NCI-H1930 (cell line): Measurements from ENCODE around the gene TMEM19.
"Not testable (repeated sequence)": the region's sequence is repeated elsewhere in the genome, so short reads cannot be mapped to it uniquely, and the experiment has no call there.

Experiments used
- DNase-seq, 2 experiments: peaks; one replicate each; lab custom pipeline; 2025; lab: John Stamatoyannopoulos, UW

TMEM19 gene

GRCh38 chr12:71665090-71665463 is 20.8 kb upstream of the TMEM19 start:
- DNase-seq: no peak

DNA sequence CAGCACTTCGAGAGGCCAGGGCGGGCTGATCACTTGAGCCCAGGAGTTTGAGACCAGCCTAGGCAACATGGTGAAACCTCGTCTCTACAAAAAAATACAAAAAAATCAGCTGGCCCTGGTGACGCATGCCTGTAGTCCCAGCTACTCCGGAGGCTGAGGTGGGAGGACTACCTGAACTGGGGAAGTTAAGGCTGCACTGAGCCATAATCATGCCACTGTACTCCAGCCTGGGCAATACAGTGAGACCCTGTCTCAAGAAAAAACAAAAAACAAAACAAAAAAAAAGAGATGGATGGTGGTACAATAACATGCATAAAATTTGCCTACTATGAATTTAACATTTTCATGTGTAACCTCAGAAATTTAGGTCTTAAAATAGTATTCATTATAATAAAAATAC is 19.6 kb upstream of the TMEM19 start:
- DNase-seq: no peak

DNA sequence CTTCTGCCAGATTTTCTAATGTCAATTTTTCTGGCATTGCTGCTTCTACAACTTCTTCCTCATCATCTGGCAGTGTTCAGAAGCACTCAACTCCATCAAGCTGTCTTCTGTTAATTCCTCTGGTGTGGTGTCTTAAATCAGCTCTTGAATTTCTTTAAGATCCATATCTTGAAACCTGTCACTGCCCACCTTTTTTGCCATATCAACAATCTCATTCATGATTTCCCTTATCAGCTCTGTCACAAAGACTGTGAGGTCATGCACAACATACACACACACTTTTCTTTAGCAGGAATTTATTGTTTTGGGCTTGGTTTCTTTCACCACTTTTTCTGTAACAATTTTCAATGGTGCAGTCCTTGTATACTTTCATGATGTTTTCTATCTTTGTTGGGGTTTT is 14.6 kb upstream of the TMEM19 start:
- DNase-seq: no peak

- no peak for DNase-seq
Measured at GRCh38 chr12:71671816-71672215, 14.1 kb upstream of the TMEM19 start.

DNA sequence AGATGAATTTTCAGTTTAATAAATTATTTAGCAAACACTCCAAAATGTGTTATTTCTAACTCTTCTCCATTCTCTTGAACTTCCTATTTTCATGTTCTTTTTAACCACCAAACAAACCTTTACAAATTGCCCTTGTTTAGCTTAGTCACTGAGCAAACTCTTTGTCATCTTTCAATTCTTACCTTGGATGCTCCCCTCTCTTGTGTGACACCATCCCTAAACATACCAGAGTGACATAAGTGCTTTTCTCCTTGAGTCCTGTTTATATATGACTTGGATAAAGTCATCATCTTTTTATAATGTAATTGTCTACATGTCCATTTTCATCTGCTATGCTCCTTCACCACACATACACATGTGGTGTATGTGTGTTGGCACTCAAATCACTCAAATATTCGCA is 3.4 kb upstream of the TMEM19 start:
- no peak for DNase-seq

DNA sequence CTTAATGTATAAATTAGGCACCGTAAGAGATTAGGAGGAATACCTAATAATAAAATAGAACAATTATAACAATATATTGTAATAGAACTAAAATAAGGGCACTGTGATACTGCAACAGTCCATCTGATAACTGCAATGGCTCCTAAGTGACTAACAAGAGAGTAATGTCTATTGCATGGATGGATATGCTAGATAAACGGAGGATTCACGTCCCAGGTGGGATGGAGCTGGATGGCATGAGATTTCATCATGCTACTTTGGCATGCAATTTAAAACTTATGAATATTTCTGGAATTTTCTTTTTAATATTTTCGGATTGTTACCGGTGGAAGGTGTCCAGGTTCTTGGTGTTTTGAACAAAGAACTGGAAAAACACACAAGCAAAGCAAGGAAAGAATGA is 2.2 kb upstream of the TMEM19 start:
- no peak for DNase-seq

- no peak for DNase-seq
Measured at GRCh38 chr12:71684081-71684480, 1.8 kb upstream of the TMEM19 start.

GRCh38 chr12:71685312-71685906 is 473 bp upstream of the TMEM19 start:
- no peak for DNase-seq

- no peak for DNase-seq
Measured at GRCh38 chr12:71686658-71687025, 760 bp downstream of the TMEM19 start.

DNA sequence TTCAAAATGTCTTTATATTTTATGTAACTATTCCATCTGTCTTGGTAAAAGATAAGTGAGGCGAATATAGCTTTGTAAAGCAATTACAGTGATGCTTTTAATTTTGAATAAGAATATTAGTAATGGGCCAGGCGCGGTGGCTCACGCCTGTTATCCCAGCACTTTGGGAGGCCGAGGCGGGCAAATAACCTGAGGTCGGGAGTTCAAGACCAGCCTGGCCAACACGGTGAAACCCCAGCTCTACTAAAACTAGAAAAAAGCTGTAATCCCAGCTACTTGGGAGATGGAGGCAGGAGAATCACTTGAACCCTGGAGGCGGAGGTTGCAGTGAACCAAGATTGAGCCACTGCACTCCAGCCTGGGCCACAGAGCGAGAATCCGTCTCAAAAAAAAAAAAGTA is 1.3 kb downstream of the TMEM19 start:
- not testable (repeated sequence) for DNase-seq

DNA sequence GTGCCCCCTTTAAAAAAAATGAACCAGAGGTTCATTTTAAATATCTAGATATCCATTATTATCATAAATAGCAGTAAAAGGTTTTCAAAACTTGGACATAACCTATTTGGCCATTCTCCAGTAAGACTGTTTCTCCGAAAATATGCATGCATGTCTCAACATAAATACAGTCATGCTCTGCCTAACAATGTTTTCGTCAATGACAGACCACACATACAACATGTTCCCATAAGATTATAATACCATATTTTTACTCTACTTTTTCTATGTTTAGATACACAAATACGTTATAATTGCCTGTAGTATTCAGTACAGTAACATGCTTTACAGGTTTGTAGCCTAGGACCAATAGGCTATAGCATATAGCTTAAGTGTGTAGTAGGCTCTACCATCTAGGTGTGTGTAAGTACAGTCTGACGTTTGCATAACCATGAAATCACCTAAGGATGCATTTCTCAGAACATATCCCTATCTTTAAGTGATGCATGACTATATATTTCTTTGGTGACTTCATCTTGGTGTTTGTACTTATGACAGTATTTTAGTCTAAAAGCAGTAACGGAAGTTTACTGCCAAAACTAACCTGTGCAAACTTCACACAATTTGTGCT is 3.2 kb downstream of the TMEM19 start:
- DNase-seq: no peak

DNA sequence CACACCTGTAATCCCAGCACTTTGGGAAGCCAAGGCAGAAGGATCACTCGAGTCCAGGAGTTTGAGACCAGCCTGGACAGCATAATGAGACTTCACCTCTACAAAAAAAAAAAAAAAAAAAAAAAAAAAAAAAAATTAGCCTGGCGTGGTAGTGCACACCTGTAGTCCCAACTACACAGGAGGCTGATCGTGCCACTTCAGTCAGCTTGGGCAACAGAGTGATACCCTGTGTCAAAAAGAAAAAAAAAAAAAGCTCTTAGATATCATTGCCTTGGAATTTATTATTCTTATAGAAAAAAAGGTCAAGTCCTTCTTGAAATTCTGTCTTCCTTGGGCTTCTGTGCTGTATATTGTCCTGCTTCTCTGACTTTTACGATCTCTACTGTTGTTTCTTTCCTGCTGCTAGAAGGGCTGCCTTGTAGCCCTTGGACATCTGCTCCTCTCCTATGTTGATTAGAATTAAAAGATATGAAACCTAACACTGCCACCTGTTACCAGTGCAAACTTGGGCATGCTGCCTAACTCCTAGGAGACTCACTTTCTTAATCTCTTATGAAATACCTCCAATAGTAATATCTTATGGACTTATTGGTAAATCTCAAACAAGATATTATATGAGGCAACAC is 5.7 kb downstream of the TMEM19 start:
- DNase-seq: no peak

GRCh38 chr12:71693126-71693525 is 7.2 kb downstream of the TMEM19 start:
- DNase-seq: no peak

DNA sequence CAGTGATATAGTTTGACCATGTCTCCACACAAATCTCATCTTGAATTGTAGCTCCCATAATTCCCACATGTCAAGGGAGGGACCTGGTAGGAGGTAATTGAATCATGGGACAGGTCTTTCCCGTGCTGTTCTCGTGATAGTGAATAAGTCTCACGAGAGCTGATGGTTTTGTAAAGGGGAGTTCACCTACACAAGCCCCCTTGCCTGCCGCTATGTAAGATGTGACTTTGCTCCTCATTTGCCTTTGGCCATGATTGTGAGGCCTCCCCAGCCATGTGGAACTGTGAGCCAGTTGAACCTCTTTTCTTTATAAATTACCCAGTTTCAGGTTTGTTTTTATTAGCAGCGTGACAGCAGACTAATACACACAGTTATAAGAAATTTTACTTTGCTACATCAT is 7.8 kb downstream of the TMEM19 start:
- DNase-seq: not testable (repeated sequence)

DNA sequence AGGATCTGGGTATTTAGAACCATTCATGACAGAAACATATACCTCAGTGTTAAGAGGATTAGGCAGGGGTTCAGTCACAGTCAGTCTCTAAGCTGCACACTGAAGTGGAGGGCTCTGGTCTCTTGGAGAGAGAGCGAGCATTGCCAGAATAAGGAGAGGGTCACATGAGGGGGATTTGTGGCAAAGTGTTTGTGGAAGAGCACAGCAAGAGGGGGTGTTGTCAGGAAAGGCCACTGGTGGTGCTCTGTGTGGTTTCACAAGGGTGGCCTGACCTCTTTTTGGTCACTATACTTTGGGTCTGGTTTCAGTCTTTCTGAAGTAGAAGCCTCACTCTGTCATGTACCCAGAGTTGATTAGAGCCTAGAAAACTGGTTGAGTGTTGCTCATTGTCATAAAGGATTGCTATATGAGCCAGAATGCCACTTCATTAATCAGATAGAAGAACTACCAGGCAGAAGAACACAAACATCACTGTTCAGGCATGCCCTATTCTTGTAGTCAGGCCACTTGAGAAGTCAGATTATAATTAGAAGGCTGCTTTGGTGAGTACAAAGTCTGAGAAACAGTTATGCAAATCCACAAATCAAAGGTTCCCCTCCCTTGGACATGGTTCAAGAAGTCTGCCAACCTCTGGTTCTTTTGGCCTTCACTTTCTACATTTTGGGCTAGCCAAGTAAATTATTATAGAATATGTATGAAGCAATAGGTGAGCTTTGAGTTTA is 8.4 kb downstream of the TMEM19 start:
- DNase-seq: no peak

- no peak for DNase-seq
Measured at GRCh38 chr12:71695782-71696181, 9.9 kb downstream of the TMEM19 start.

GRCh38 chr12:71702181-71702580 is 16.3 kb downstream of the TMEM19 start:
- DNase-seq: not testable (repeated sequence)

DNA sequence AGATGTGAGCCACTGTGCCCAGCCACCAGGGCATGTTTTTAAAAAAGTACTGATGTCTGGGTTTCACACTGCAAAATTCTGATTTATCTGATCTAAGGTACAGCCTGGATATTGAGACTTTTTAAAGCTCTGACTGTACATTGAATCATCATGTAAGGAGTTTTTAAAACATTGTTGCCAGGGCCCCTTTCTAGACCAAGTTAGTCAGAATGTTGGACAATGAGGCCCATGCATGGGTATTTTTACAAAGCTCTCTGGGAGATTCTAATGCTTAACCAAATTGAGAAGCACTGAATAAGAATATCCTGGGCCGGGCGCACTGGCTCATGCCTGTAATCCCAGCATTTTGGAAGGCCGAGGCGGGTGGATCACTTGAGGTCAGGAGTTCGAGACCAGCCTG is 16.7 kb downstream of the TMEM19 start:
- no peak for DNase-seq

DNA sequence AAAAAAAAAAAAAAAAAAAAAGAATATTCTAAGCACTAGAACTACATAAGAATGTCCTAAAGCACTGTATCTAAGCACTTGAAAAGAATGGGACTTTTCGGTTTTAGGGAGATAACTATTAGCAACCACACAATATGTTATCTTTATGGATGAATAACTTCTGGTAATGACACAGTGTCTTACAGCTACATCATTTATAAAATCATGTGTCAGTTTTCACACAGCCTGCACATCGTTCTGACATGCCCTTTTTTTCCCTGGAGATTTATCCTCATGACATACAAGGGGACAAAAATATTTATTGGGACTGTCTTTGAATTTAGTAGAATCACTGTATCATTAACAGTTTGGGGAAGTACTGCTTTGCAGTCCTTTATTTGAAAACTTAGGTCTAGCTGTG is 17.3 kb downstream of the TMEM19 start:
- no peak for DNase-seq

- no peak for DNase-seq
Measured at GRCh38 chr12:71704920-71705319, 19.0 kb downstream of the TMEM19 start.

GRCh38 chr12:71708658-71709057 is 22.8 kb downstream of the TMEM19 start:
- no peak for DNase-seq

DNA sequence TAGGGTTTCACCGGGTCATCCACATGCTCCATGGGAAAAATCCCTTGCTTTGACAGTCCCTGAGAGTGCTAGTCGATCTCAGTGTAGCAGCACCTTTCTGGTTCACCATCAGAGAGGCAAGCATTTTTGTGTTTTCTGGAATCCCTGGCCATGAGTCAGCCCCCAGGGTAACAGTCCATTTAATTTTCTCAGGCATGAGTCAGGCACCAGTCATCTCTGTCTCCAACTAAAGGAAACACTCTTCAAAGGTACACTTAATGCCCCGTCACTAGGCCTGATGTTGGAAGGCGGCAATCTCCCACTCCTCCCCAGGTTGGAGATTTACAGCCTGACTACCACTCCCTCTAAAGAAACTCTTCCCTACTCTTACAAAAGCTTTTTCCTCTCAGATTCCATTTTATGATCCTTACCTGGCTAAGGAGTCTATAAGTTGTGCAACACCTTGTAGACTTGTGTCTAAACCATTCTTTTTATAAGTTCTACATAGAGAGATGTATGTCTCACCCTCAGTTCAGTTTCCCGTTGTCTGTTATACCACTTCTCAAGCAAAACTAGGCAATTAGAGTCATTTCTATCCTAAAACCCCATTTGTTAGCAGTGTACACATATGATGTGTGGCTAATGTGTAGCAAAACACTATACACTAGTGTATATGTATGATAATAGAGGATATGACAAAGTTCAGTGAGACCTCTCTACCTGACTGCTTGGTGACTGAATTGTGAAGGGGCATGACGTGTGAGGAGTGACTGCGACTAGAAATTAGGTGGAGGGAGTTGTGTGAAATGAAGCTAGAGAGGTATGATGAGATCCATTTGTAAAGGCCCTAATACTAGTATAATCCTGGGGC is 24.6 kb downstream of the TMEM19 start:
- DNase-seq: no peak
